Measurements from ENCODE around the gene GNPAT. TPM values are rescaled to one million over a fixed set of nuclear protein-coding genes. Genes with fewer than 3 reads are reported as not detected.

Gene GNPAT
- total and polyA plus RNA-seq, 2 of the 8 experiments (the other 6 are each of a cell fraction or from before 2014, with no cell fraction given) = 22.9 to 47.4 TPM

DNA sequence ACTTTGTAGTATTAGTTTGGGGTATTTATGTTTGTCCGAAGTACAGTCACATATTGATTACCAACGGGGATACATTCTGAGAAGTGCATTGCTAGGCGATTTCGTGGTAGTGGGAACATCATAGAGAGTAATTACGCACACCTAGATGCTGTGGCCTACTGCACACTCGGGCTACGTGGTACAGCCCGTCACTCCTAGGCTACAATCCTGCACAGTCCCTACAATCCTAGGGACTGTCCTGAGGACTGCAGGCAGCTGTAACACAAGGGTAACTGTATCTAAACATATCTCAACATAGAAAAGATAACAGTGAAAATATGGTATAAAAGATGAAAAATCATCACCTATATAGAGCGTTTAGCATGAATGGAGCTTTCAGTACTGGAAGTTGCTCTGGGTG is 78.1 kb downstream of the GNPAT start:
- no peaks in the 10 kb centered on the region for H3K27me3 ChIP-seq (replicated peaks in 1 of 4; ENCODE audit: control insufficient read depth in 3 of 4, extremely low read depth in 1 of 4, insufficient read depth in 3 of 4, low read length in 3 of 4)
- H2AK5ac ChIP-seq (ENCODE audit: low read depth, low read length) = no peak overlapping the region
- FAIRE-seq = no peak
- H4K91ac ChIP-seq (replicated peaks; ENCODE audit: insufficient read length, low read length) = no peak overlapping the region
- no peaks in the 10 kb centered on the region for H3K23me2 ChIP-seq (ENCODE audit: low read depth, low read length)
- no peaks in the 10 kb centered on the region for H3K4me1 ChIP-seq (replicated peaks in 1 of 4; ENCODE audit: control insufficient read depth in 3 of 4, insufficient read depth in 4 of 4, low read length in 3 of 4)
- no peaks in the 10 kb centered on the region for H3K36me3 ChIP-seq (ENCODE audit: control insufficient read depth in 2 of 4, insufficient read depth in 4 of 4, low read length in 3 of 4)
- no peak overlapping the region for H2BK20ac ChIP-seq (ENCODE audit: low read length)
- no peak overlapping the region for H2BK5ac ChIP-seq (ENCODE audit: low read depth, low read length)
- H4K5ac ChIP-seq (ENCODE audit: insufficient read length, low read depth, low read length) = no peak overlapping the region
- H3K4ac ChIP-seq (replicated peaks; ENCODE audit: insufficient read length, low read depth, low read length) = no peak overlapping the region
- H3K9ac ChIP-seq (replicated peaks in 1 of 4; ENCODE audit: extremely low read depth in 1 of 4, low read depth in 3 of 4, low read length in 3 of 4) = no peak overlapping the region
- no peak overlapping the region for H3K18ac ChIP-seq (ENCODE audit: extremely low read depth, low read length)
- CTCF ChIA-PET (ENCODE audit: partially characterized antibody) = interaction anchor here (0.9 to 6.7 kb wide), 2 partner anchors 37 to 271 kb away, joined by 3 to 23 read pairs; no protein-coding TSS in a partner anchor
- 78% methylated on average over 9 of the region's 9 CpGs; no CpG with 5 or more reads in 1 of the 2 experiments for WGBS, 2 experiments (ENCODE audit: extremely low coverage in 1 of 2, insufficient coverage in 1 of 2, insufficient read length in 1 of 2, insufficient replicate concordance in 2 of 2, low coverage in 1 of 2, low lambda C conversion rate in 2 of 2, missing lambda C conversion rate in 1 of 2)
- DNase-seq (ENCODE audit: low read depth in 1 of 2, low spot score in 2 of 2) = no peak
- POLR2A ChIA-PET (ENCODE audit: partially characterized antibody) = interaction anchor here (2.3 kb wide), 1 partner anchor 17 kb away, joined by 7 read pairs; no protein-coding TSS in a partner anchor
- no peaks in the 10 kb centered on the region for H3K79me2 ChIP-seq (ENCODE audit: control insufficient read depth in 1 of 2, insufficient read depth in 2 of 2, low read length in 2 of 2)
- no peak overlapping the region for H3K27ac ChIP-seq (ENCODE audit: low read depth, low read length)
- H3K4me2 ChIP-seq (ENCODE audit: insufficient read depth in 1 of 2, low read depth in 2 of 2, low read length in 2 of 2) = no peak overlapping the region
- H3K9me3 ChIP-seq (ENCODE audit: insufficient read depth in 2 of 2, low read depth in 1 of 2, low read length in 1 of 2) = peaks cover 0 to 4% of the 10 kb centered on the region in 2 experiments; a peak in 1 of 4 replicates
- no peak overlapping the region for H3K56ac ChIP-seq (replicated peaks; ENCODE audit: insufficient read length, low read depth, low read length)
- H2AFZ ChIP-seq (ENCODE audit: low read length) = no peak overlapping the region
- no peak overlapping the region for H3K4me3 ChIP-seq (ENCODE audit: extremely low read depth in 1 of 4, insufficient read depth in 2 of 4, low read depth in 3 of 4, low read length in 4 of 4)
- H2BK12ac ChIP-seq (ENCODE audit: low read depth, low read length) = no peak overlapping the region
- H3K14ac ChIP-seq (ENCODE audit: insufficient read length) = no peak overlapping the region
- no peak overlapping the region for H4K8ac ChIP-seq (ENCODE audit: extremely low read depth, insufficient read depth, low read length)
- H4K20me1 ChIP-seq (replicated peaks in 1 of 2; ENCODE audit: control insufficient read depth in 1 of 2, insufficient read depth in 2 of 2, low read length in 2 of 2) = no peaks in the 10 kb centered on the region
- H3K79me1 ChIP-seq (ENCODE audit: low read depth, low read length) = no peaks in the 10 kb centered on the region
- no peak overlapping the region for H2BK15ac ChIP-seq (ENCODE audit: low read length)
- H3K23ac ChIP-seq (ENCODE audit: insufficient read length) = no peak overlapping the region
- H2BK120ac ChIP-seq (replicated peaks; ENCODE audit: low read depth, low read length) = no peak overlapping the region
- TF ChIP-seq MAFK (IDR thresholded peaks at IDR 0.05; ENCODE audit: low read depth, low read length) (no peak), TEAD4 (IDR thresholded peaks at IDR 0.05; ENCODE audit: low read depth, low read length) (no peak), SP4 (IDR thresholded peaks at IDR 0.05; ENCODE audit: low read length) (no peak), POLR2A (IDR thresholded peaks at IDR 0.05; ENCODE audit: control extremely low read depth in 1 of 2, low read depth in 2 of 2, low read length in 2 of 2) (no peak), SIN3A (conservative IDR thresholded peaks at IDR 0.05 in 1 of 2, IDR thresholded peaks at IDR 0.05 in 1 of 2; ENCODE audit: low read depth in 1 of 2, low read length in 2 of 2) (no peak), ZNF274 (IDR thresholded peaks at IDR 0.05; ENCODE audit: borderline replicate concordance, extremely low read depth, low read length) (no peak), POU5F1 (IDR thresholded peaks at IDR 0.05; ENCODE audit: low read depth, low read length) (no peak), KDM1A (IDR thresholded peaks at IDR 0.05; ENCODE audit: borderline replicate concordance, low read length) (no peak), CTCF (IDR thresholded peaks at IDR 0.05; ENCODE audit: control extremely low read depth in 1 of 3, insufficient read depth in 1 of 3, low read depth in 1 of 3, low read length in 3 of 3) (no peak), RXRA (IDR thresholded peaks at IDR 0.05; ENCODE audit: insufficient read depth, low read depth, low read length) (no peak), PHF8 (conservative IDR thresholded peaks at IDR 0.05; ENCODE audit: low read depth, low read length) (no peak), FOSL1 (IDR thresholded peaks at IDR 0.05; ENCODE audit: insufficient read depth, low read depth, low read length) (no peak), CEBPB (IDR thresholded peaks at IDR 0.05; ENCODE audit: low read depth, low read length) (no peak)
